ENCODE results near the gene WDR36.
A peak's percentile ranks its signal among the peaks of the same experiment; 100 is the strongest.

Gene WDR36

DNA sequence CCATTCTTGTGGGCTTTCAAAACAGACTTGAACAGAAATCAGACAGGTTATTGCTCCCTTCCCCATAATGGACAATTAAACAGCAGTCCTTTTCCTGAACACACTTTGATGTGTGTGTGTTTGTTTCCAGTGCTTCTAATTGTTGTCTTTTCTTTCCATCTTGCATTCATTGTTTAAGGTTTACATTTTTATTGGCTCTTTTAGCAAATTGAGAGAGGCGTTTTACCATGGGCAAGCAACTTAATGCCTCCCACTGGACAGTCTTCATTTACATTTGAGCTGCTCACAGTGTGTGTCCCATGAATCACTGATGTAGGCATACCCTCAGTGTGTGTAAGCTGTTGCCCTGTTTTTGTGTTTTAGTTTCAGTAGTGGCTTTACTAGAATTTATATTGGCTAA lies 25.0 kb downstream of the WDR36 start:
- DNase-seq (ENCODE audit: insufficient read length, low spot score): no peak
- TF ChIP-seq, protein P1, sequence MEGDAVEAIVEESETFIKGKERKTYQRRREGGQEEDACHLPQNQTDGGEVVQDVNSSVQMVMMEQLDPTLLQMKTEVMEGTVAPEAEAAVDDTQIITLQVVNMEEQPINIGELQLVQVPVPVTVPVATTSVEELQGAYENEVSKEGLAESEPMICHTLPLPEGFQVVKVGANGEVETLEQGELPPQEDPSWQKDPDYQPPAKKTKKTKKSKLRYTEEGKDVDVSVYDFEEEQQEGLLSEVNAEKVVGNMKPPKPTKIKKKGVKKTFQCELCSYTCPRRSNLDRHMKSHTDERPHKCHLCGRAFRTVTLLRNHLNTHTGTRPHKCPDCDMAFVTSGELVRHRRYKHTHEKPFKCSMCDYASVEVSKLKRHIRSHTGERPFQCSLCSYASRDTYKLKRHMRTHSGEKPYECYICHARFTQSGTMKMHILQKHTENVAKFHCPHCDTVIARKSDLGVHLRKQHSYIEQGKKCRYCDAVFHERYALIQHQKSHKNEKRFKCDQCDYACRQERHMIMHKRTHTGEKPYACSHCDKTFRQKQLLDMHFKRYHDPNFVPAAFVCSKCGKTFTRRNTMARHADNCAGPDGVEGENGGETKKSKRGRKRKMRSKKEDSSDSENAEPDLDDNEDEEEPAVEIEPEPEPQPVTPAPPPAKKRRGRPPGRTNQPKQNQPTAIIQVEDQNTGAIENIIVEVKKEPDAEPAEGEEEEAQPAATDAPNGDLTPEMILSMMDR (IDR thresholded peaks at IDR 0.05; ENCODE audit: insufficient read depth, missing control alignments): no peak
- FAIRE-seq: no peak

DNA sequence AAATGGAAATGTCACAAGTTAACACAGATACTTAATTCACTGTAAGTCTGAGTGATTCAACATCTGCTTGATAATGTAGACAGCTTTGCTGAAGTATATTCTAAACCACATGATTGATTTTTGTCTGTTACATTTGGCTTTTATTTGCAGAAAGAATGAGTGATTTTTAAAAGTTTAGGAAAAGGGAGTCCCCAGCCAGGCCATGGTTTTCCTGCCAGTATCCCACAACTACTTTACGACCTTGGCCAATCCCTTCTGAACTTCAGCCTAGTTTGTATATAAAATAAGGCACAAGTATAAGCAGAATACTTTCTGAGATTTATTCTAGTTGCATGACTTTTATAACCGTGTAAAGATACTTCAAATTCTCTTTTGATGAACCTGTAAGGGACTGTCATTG lies 27.1 kb downstream of the WDR36 start:
- TF ChIP-seq, protein P1 (IDR thresholded peaks at IDR 0.05; ENCODE audit: insufficient read depth, missing control alignments): no peak
- FAIRE-seq (no peak), DNase-seq (ENCODE audit: insufficient read length, low spot score) (no peak)

DNA sequence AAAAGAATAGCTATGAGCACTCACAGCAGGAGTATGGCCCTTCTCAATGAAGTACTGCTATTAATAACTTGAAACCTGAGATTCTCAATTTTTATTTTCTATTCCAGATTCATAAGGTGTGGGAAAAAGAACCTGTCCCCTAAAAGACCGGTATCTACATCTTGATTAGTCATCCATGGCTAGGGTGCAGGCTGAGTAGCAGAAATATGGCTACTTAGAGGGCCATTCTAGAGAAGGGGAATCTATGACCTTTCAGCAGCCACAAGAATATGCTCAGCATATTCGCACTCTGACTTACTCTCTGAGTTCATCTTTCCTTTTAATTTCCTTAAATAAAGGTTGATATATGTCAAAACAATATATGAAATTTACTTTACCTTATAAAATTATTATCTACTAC lies 27.7 kb downstream of the WDR36 start:
- DNase-seq (ENCODE audit: insufficient read length, low spot score) (no peak), FAIRE-seq (no peak)
- TF ChIP-seq, protein P1 (IDR thresholded peaks at IDR 0.05; ENCODE audit: insufficient read depth, missing control alignments): no peak

DNA sequence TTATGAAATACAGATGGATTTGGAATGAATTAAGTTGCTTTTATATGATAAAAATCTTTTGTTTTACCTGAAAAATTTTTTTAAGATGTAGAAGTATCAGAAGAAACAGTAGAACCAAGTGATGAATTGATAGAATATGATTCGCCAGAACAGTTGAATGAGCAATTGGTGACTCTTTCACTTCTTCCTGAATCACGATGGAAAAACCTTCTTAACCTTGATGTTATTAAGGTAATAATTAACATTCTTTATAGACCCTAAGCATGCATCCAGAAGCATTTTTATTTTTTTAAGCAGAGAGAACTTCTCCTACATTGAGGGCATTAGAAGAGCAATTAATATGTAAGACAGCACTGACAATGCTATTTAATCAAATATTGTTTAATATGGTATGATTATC lies 28.8 kb downstream of the WDR36 start:
- FAIRE-seq (peak; percentile 56), DNase-seq (ENCODE audit: insufficient read length, low spot score) (no peak)
- TF ChIP-seq, protein P1 (IDR thresholded peaks at IDR 0.05; ENCODE audit: insufficient read depth, missing control alignments): no peak

DNA sequence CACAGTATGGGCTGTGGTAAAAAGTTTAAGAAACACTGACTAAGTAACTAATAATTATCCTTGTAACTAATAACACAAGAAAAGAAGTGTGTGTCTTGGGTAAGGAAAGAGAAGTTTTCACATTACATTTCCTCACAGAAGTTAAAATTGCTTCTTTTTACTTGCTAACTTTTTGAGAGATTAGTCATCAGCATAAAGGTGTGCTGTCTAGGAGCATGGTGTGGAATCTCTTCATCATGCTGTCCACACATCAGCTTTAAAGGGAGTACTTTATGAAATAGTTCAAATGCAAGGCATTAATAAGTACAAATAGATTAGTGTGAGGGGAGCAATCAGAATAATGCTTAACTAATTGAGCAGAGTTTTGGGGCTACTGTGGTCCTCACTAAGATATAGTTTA lies 29.8 kb downstream of the WDR36 start:
- no peak for DNase-seq (ENCODE audit: insufficient read length, low spot score)
- no peak for FAIRE-seq
- TF ChIP-seq, protein P1 (IDR thresholded peaks at IDR 0.05; ENCODE audit: insufficient read depth, missing control alignments): no peak

DNA sequence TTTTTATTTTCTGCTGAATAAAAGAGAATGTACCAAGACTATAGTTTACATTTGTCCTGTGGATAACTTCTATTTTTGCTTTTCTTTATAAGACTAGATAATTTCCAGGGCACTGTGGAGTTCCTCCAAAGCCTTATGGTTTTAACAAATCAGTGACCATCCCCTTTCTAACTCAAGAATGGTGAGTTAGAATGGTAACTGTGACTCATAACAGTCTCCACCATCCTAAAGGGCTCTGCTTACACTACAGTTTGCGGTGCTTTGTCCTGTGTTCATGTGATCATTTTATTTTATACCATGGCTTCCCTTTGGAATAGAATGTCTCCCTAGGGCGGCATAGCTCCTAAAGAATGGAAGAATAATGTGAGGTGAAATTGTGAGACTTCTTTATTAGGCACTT lies 30.2 kb downstream of the WDR36 start:
- FAIRE-seq: no peak
- TF ChIP-seq, protein P1 (IDR thresholded peaks at IDR 0.05; ENCODE audit: insufficient read depth, missing control alignments): no peak

DNA sequence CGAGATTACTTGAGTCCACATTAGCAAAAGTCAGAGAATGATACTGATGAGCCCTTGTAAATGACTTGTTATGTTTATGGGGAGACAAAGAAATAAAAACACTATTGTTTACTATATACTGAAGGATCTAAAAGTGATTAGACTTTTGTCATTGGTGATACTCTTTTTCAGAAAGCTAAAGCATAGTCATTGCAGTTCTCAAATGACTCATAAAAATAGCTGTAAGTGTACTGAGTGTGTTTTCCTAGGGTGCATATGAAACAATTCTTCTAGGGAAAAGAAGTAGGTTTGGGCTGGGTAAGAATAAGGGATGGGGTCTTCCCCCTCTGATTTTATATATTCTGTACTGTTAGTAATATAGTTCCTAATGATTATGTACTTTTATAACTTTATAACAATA lies 32.6 kb downstream of the WDR36 start:
- no peak for FAIRE-seq
- TF ChIP-seq, protein P1 (IDR thresholded peaks at IDR 0.05; ENCODE audit: insufficient read depth, missing control alignments): no peak
- DNase-seq (ENCODE audit: insufficient read length, low spot score): no peak

More for the DNA sequence above, 30.2 kb downstream of the WDR36 start:
- DNase-seq (ENCODE audit: insufficient read length, low spot score): no peak
